ENCODE data around the gene CST3.
A peak's percentile ranks its signal among the peaks of the same experiment; 100 is the strongest.
"Not testable (repeated sequence)": the region's sequence is repeated elsewhere in the genome, so short reads cannot be mapped to it uniquely, and the experiment has no call there.

The CST3 gene

DNA sequence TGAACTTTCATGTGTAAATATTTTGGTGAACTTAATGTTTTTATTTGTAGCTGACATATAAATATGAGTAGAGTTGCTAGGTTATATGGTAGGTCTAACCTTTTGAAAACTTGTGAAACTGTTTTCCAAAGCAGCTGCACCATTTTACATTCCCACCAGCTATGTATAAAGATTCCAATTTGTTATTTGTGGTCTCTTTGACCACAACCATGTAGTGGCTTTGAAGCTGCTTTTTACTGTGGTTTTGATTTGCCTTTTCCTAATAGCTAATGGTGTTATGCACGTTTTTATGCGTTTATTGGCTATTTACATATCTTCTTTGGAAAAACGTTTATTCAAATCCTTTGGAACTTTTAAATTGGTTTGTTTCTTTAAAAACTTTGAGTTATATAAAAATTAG is 10.3 kb downstream of the CST3 start:
- no peak for DNase-seq (ENCODE audit: low read depth)

DNA sequence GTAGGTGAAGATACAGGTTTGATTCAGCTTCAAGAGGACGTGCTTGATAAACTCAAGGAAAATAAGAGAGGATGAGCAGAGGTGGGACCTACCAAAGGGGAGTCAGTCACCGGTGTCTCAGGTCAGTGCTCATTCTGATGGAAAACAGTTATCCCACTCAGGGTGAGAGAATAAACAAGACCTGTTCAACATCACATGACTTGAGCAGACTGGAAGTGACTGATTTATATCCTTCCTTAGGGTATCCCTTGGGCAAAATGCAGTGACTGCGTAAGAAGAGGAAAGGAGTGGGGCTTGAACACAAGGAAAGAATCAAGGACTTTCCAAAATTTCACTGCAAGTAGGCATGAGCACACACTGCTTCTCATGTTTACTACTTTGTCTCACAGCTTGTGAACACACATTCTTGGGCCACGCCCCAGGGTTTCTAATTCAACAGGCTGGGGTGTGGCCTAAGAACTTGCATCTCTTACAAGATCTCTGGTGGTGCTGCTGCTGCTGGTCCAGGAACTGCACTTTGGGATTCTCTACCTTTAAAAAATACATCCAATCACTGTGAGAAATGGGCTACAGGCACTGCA is 11.6 kb downstream of the CST3 start:
- DNase-seq (ENCODE audit: low read depth), result no peak

DNA sequence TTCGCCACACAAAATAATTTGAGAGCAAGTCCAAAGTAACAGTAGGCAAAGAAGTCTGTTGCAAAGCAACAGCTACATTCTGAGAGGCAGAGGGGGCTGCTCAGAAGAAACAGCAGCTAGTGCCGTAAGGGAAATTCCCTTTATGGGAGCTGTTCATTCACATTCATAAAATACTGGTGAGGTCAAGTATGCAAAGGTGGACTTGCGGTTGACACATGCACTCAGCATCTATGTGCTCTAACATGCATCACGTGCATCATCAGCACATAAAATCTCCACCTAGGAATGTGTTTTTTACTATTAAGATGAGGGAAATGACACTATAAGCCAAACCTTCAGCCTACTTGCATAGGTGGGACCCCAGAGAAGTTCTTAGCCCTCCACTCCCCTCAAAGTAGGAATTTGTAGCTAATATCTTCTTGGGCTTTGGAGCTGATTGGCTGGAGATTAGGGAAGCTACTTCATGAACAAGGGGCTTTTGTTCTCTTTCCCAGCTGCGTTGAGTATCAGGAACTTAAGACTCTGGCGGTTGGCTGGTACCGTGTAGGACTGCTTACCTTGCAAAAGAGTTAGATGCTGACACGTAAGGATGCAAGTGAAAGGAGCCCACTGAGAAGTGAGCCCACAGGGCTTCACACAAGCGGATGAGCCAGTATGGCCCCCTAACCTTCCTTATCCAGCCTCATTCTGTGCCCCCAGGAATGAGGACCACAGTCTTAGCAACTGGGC is 12.4 kb downstream of the CST3 start:
- DNase-seq (ENCODE audit: low read depth), result no peak

DNA sequence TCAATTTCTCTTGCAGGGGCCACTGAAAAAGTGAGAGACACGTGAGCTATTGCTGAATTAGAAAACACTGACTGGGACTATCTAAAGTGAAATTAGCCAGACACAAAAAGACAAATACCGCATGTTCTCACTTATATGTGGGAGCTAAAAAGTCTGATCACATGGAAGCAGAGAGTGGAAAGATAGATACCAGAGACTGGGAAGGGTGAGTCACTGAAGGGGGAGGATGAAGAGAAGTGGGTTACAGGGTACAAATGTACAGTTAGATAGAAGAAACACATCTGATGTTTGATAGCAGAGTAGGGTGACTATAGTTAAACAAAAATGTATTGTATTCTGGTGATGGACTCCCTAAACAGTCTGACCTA is 13.4 kb downstream of the CST3 start:
- no peak for DNase-seq (ENCODE audit: low read depth)

DNA sequence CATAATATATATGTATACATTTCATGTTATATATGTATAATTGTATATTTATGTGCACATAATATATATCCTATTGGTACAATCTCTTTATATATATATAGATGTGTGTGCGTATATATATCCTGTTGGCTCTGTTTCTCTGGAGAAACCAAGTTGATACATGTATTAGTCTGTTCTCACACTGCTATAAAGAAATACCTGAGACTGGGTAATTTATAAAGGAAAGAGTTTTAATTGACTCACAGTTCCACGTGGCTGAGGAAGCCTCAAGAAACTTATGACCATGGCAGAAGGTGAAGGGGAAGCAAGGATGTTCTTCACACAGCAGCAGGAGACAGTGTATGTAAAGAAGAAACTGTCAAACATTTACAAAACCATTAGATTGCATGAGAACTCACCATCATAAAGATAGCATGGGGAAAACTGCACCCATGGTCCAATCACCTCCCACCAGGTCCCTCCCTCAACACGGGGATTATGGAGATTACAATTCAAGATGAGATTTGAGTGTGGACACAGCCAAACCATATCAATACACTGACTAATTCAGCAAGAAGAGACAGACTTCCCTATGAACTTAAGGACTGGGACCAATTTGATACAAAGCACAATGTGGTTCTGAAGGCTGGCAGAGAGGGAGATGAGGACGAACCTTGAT is 14.0 kb downstream of the CST3 start:
- DNase-seq (ENCODE audit: low read depth), result no peak

DNA sequence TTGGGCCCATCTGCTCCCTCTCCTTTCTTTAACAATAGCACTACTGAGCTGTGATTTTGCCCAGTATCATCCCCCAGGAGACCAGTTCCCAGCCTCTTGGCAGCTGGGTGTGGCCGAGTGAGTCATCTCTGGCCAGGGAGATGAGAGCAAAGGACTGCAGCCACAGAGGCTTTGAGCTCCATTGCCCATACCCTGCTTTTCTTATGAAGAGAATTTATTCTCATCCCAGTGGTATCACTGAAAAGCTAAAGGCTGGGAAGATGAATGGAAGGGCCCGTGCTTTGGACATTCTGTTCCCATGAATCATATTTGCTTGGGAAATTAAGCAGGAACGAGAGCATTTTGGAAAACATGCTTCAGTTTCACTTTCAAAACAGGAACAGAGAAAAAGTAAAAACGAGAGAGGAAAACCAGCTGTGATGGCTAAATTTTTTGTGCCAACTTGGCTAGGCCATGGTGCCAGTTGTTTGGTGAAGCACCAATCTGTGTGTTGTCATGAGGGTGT is 14.9 kb downstream of the CST3 start:
- DNase-seq (ENCODE audit: low read depth), result peak; percentile 87

DNA sequence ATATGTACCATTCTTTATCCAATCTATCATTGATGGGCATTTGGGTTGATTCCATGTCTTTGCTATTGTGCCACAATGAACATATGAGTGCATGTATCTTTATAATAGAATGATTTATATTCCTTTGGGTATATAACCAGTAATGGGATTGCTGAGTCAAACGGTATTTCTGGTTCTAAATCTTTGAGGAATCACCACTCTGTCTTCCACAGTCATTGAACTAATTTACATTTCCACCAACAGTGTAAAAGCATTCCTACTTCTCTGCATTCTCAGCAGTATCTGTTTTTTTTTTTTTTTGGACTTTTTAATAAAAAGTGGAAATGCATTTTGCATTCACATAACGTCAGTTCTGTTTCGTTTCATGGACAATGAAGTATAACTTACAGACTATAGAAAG is 15.4 kb downstream of the CST3 start:
- DNase-seq (ENCODE audit: low read depth), result not testable (repeated sequence)

DNA sequence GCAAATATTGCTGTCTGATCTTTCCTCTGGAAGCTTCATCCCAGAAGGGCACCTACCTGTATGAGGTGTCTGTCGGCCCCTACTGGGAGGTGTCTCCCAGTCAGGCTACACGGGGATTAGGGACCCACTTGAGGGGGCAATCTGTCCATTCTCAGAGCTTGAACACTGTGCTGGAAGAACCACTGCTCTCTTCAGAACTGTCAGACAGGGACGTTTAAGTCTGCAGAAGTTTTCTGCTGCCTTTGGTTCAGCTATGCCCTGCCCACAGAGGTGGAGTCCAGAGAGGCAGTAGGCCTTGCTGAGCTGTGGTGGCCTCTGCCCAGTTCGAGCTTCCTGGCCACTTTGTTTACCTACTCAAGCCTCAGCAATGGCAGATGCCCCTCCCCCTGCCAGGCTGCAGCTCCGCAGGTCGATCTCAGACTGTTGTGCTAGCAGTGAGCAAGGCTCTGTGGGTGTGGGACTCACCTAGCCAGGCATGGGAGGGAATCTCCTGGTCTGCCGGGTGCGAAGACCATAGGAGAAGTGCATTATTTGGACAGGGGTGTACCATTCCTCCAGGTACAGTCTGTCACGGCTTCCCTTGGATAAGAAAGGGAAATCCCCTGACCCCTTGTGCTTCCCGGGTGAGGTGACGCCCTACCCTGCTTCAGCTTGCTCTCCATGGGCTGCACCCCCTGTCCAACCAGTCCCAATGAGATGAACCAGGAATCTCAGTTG is 16.9 kb downstream of the CST3 start:
- DNase-seq (ENCODE audit: low read depth), result not testable (repeated sequence)

DNA sequence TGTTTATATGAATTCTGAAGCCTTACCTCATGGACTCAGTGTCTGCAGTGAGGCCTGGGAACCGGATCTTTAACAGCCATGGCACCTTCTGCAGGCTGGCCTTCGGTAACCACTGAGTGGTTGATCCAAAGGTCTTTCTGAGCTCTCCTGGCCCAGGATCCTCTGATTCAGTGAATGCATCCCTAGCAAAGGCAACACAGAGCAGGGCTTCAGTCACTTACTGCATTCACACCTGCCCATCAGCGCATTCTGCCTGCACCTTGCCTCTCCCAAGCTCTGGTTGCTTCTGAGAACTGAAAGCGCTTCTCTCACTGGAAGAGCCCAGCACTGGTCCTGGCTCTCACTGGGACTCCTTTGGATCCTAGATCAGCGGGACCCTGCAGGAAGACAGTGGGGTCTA is 23.6 kb downstream of the CST3 start:
- no peak for DNase-seq (ENCODE audit: low read depth)

DNA sequence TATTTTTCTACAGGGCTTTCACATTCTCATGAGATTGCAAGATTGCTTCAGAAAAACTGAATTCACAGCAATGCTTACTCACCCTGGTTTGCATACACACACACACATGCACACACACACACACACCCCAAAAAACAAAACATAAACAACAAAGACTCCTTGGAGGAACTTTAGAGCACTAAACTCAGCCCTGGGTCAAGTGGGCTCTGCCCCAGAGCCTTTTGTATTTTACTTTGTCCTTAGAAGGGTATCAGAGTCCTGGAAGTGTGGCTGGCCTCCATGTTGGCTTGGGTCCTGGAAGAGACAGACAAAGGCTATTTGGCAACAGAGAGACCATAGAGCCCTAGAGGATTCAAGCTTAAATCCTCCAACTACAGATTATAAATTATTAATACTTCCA is 24.1 kb downstream of the CST3 start:
- DNase-seq (ENCODE audit: low read depth), result peak; percentile 40

DNA sequence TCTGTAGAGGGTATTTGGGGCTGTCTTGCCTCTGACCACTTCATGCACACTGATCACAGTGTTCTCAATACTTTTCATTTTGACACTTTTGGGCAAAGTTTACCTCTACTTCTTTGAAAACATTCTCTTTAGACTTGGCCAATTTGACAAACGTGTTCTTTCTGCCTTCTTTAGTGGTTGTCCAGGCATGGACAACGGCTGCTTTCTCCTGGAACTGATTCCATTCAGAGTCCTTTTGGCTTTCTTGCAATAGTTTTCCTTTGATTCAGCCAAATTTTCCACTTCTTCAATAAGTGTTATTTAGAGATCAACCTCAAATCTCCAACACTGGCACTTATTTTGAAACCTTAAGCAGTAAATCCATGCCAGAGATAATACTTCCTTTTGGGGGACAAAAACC is 25.4 kb downstream of the CST3 start:
- DNase-seq (ENCODE audit: low read depth), result no peak

DNA sequence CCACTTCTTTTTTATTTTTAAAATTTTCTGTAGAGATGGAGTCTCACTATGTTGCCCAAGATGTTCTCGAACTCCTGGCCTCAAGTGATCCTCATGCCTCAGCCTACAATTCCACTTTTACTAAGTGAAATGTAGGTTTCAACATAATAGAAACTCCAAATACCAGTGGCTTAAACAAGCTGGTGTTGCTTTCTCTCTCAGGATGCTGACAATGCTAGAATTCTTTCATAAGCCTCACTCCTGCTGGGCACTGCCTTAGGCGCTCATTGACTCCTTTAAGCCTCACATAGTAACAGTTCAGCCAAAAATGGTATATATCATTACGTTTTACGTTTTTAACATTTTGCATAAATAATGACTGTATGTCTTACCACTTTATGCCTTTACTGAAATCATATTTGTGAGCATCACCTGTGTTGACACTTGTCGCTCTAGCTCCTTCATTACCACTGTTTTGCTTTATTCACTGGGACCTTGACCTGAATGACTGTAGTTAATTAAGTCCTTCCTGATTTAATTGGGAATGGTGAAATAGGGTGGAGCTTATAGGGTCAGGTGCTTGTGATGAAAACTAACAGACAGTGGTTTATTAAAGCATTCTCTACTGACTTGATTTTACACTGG is 28.2 kb downstream of the CST3 start:
- no peak for DNase-seq (ENCODE audit: low read depth)

DNA sequence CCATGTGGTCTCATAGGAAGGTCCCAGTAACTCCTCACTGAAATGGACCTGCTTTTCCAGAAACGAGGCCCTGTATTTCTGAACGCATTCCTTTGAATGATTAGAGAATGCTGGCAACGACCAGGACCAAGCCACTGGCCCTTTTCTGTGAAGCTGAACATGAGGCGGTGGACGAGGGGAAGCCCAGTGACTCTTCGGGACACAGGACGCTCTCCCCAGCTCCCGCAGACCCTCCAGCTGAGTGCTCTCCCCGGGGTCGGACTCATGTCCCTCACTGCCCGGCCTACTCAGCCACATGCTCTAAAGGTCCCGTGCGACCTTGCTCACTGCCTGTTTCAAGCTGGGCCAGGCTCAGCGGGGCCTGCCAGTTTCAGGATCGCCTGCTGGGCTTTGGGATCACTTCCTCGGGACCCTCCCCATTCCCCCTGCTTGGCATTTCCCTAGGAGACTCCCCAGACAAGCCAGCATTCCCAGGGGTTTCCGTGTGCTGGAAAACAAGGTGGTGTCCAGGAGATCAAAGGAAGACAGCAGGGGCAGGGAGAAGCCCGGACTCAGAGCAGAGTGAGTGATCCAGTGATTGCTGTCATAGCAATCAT is 29.4 kb downstream of the CST3 start:
- no peak for DNase-seq (ENCODE audit: low read depth)

DNA sequence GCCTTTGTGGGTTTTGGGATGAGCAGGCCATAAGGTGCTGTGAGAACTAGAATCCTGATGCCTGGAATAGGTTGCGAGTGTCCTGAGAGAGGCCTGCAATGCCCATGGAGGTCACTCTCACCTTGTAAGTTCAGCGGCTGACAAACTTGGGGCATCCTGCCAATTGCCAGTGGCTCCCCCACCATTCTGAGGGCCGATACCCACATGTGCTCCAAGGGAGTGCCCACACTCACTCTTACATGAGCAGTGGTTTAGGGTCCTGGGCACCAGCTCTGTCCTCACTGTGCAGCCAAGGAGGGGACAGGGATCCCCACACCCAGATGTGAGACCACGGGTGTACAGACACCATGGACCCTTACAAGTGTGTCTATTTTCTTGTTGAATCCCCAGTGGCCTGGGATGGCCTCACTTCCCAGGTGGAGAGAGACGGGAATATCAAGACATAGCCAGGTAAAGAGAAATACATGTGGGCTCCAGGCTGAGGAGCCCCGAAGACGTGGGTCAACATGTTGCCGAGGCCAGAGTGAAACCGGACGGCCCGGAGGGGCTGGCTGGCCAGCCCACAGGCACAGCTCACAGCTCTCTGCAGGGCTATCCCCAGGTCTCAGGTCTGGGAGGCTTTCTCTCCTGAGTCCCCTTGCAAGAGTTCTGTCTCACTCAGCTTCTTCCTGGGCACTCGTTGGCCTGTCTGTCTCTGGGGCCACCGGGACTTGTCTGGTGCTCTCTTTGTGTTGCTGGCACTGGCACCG is 30.1 kb downstream of the CST3 start:
- DNase-seq (ENCODE audit: low read depth), result no peak

DNA sequence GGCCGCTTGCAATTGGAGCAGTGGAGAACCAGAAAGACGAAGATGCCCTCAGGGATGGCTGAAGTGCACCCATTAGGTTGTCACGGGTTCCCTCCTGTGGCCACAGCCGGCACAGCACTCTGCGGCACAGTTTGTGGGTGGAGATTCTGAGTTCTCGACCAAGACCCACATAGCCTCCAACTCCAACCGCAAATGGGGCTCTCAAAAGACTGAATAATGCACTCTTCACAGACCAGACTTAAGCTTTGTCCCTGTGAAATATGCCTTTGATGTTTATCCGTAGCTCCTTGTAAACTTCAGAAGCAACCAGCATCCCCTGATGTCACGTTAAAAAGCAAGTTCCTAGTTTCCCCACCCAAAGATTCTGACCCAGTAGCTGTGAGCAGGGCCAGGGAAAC is 31.1 kb downstream of the CST3 start:
- DNase-seq (ENCODE audit: low read depth), result peak; percentile 40

DNA sequence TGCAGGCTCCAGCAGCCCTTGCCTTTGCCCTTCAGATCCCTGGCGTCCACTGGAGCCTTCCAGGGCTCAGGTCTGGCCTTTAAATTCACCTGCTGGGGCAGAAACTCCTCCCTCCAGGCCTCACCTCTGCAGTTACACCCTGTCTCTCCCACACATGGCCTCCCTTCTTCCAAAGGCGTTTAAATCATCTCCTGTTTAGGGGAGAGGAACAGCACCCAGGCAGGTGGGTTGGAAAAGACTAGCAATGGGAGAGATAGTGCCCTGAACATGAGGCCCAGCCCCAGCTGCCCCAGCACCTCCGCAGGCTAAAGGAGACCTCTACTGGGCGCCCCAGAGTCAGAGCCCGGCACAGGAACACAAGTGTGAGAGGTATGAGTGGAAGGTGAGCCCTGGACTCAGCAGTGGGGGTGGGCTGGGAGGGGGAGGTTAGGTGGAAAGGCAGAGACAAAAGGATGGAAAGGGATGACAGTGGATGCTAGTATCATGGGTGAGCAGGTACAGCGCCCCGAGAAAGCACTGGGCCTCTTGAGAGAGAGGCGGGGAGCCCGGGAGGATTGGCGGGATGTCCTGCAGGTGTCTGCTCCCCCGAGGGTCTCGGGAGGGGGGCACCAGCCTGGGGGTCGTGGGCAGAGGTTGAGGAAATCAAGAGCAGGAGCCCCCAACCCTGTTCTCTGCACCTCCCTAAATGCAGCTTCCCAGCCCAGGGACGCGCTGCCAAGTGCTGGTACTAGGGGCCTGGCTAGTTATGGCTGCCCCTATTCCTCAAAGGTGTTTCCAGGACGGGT is 31.7 kb downstream of the CST3 start, which contains the start of gene CST9:
Gene CST9, minus strand, starts transcription at position 51 of the 785 bp plus-strand sequence. CDS start 53 bp downstream, outside the sequence.
- no peak for DNase-seq (ENCODE audit: low read depth)

DNA sequence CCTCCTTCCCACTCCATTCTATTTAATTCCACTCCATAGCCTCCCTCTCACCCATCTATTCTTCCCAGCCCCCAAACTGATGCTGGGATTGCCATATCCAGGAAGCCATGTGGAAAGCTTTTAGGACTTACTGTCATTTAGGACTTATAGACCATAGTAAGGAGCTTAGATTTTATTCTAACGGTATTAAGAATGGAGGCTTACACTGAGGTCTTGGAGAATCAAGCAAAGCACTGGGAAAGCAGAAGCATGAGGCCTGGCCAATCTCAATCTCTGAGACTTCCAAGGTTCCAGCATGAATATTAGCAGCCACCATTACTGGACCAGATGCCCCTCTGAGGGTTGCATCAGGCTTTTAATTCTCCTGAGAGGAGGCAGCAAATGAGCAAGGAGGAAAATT is 33.4 kb downstream of the CST3 start:
- DNase-seq (ENCODE audit: low read depth), result no peak

DNA sequence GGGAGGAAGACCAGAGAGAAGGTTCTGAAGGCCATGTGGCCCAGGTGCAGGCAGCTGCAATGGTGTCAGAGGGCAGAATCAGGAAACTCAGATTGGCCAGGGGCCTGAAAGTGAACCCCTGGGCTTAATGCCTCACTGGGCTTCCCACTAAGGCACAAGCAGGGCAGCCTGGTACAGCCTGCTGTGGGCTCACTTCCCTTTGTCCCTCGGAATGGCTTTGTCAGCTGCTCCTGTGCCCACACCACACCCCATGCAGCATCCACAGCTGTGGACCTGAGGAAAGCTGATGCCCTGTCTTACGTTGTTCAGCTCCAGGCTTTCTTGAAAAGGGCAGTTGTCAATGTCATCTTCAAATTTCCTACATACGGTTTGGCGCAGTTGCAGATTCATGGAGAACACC is 34.4 kb downstream of the CST3 start:
- no peak for DNase-seq (ENCODE audit: low read depth)

DNA sequence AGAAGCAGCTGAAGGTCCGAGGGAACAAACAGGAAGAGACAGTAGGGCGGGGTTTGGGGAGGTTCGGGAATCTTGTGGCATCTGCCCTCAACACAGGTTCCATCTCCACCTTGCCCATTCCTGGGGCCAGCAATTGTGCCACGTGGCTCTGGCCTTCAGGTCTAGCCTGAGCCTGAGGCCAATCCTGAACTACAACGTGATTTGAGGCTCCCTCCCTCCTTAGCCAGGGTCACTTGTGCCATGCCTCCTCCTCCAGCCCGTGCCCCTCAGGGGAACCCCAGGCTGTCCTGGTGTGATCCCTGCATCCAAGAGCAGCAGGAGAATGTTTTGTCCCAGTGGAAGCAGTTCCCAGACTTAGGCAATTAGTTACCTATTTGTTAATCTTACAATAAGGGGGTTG is 35.1 kb downstream of the CST3 start:
- DNase-seq (ENCODE audit: low read depth), result no peak

DNA sequence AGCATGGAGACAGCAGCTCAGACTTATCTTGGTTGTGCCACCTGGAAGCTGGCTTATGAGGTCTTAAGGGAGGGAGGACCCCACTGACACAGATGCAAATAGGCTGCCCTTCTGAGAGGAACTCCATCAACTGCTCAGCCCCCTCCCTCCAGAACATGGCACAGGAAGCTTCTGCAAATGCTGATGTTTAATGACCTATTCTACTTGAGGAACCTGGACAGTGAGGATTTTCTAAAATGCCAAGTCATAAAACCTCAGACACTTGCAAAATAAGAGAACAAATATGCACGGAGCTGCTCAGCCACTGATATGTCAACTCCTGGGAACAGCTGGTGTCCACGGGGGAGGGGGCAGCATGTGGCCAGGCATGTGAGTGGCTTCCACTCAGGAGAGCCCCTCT is 35.5 kb downstream of the CST3 start:
- no peak for DNase-seq (ENCODE audit: low read depth)
